Measurements from ENCODE around the gene SLIT3.

The SLIT3 gene

GRCh38 chr5:168721966-168722365 lies 579.0 kb downstream of the SLIT3 start:
- no peaks in the 10 kb centered on the region for H3K9me2 ChIP-seq (replicated peaks; ENCODE audit: low read depth, low read length)
- no peaks in the 10 kb centered on the region for H3K9me3 ChIP-seq (ENCODE audit: insufficient read depth, low read depth, low read length)
- no peaks in the 10 kb centered on the region for H3K27me3 ChIP-seq (ENCODE audit: insufficient read depth, low read length, poor library complexity, severe bottlenecking)
- no peak overlapping the region for H3K4me3 ChIP-seq (ENCODE audit: low read length, poor library complexity, severe bottlenecking)
- no peaks in the 10 kb centered on the region for H3K79me2 ChIP-seq (ENCODE audit: insufficient read depth, low read length)
- H3K4me1 ChIP-seq (ENCODE audit: insufficient read depth, low read length, poor library complexity, severe bottlenecking), result no peaks in the 10 kb centered on the region
- H2AFZ ChIP-seq (ENCODE audit: low read length), result no peak overlapping the region
- H3K9ac ChIP-seq (ENCODE audit: low read depth, low read length, poor library complexity, severe bottlenecking), result no peak overlapping the region
- no peaks in the 10 kb centered on the region for H4K20me1 ChIP-seq (ENCODE audit: insufficient read depth, low read length, poor library complexity, severe bottlenecking)
- no peak for TF ChIP-seq CTCF (conservative IDR thresholded peaks at IDR 0.05; ENCODE audit: low read length)
- TF ChIP-seq EZH2phosphoT487 (IDR thresholded peaks at IDR 0.05; ENCODE audit: borderline replicate concordance), result no peak
- H3K4me2 ChIP-seq (ENCODE audit: low read depth, low read length, poor library complexity, severe bottlenecking), result no peak overlapping the region
- no peaks in the 10 kb centered on the region for H3F3A ChIP-seq (ENCODE audit: low read depth)
- H3K36me3 ChIP-seq (ENCODE audit: insufficient read depth, low read length), result no peaks in the 10 kb centered on the region

- no peaks in the 10 kb centered on the region for H3K36me3 ChIP-seq (ENCODE audit: insufficient read depth, low read length)
- TF ChIP-seq CTCF (conservative IDR thresholded peaks at IDR 0.05; ENCODE audit: low read length) (no peak), EZH2phosphoT487 (IDR thresholded peaks at IDR 0.05; ENCODE audit: borderline replicate concordance) (no peak)
Observed at GRCh38 chr5:168721002-168721753, 579.8 kb downstream of the SLIT3 start.

GRCh38 chr5:168720575-168720974 lies 580.4 kb downstream of the SLIT3 start:
- no peak for TF ChIP-seq CTCF (conservative IDR thresholded peaks at IDR 0.05; ENCODE audit: low read length)
- no peak for TF ChIP-seq EZH2phosphoT487 (IDR thresholded peaks at IDR 0.05; ENCODE audit: borderline replicate concordance)
- Histone ChIP-seq H3K9me3 (ENCODE audit: insufficient read depth, low read depth, low read length) (no peaks in the 10 kb centered on the region), H3K4me3 (ENCODE audit: low read length, poor library complexity, severe bottlenecking) (no peak overlapping the region), H3K9ac (ENCODE audit: low read depth, low read length, poor library complexity, severe bottlenecking) (no peak overlapping the region), H2AFZ (ENCODE audit: low read length) (no peak overlapping the region), H3K4me2 (ENCODE audit: low read depth, low read length, poor library complexity, severe bottlenecking) (no peak overlapping the region), H3K79me2 (ENCODE audit: insufficient read depth, low read length) (no peaks in the 10 kb centered on the region), H4K20me1 (ENCODE audit: insufficient read depth, low read length, poor library complexity, severe bottlenecking) (no peaks in the 10 kb centered on the region), H3K9me2 (replicated peaks; ENCODE audit: low read depth, low read length) (no peaks in the 10 kb centered on the region), H3K36me3 (ENCODE audit: insufficient read depth, low read length) (no peaks in the 10 kb centered on the region), H3K27me3 (ENCODE audit: insufficient read depth, low read length, poor library complexity, severe bottlenecking) (no peaks in the 10 kb centered on the region), H3F3A (ENCODE audit: low read depth) (no peaks in the 10 kb centered on the region), H3K4me1 (ENCODE audit: insufficient read depth, low read length, poor library complexity, severe bottlenecking) (no peaks in the 10 kb centered on the region)

More at GRCh38 chr5:168721002-168721753, 579.8 kb downstream of the SLIT3 start:
- H3K27me3 ChIP-seq (ENCODE audit: insufficient read depth, low read length, poor library complexity, severe bottlenecking), result no peaks in the 10 kb centered on the region
- H2AFZ ChIP-seq (ENCODE audit: low read length), result no peak overlapping the region
- no peaks in the 10 kb centered on the region for H3F3A ChIP-seq (ENCODE audit: low read depth)
- H3K4me2 ChIP-seq (ENCODE audit: low read depth, low read length, poor library complexity, severe bottlenecking), result no peak overlapping the region
- H3K79me2 ChIP-seq (ENCODE audit: insufficient read depth, low read length), result no peaks in the 10 kb centered on the region
- H3K9me2 ChIP-seq (replicated peaks; ENCODE audit: low read depth, low read length), result no peaks in the 10 kb centered on the region
- no peaks in the 10 kb centered on the region for H3K9me3 ChIP-seq (ENCODE audit: insufficient read depth, low read depth, low read length)
- H4K20me1 ChIP-seq (ENCODE audit: insufficient read depth, low read length, poor library complexity, severe bottlenecking), result no peaks in the 10 kb centered on the region
- no peaks in the 10 kb centered on the region for H3K4me1 ChIP-seq (ENCODE audit: insufficient read depth, low read length, poor library complexity, severe bottlenecking)
- no peak overlapping the region for H3K4me3 ChIP-seq (ENCODE audit: low read length, poor library complexity, severe bottlenecking)
- no peak overlapping the region for H3K9ac ChIP-seq (ENCODE audit: low read depth, low read length, poor library complexity, severe bottlenecking)

All from Loucy (cell line).